ENCODE results near the gene MTARC2. TPM values are rescaled to one million over a fixed set of nuclear protein-coding genes. Genes with fewer than 3 reads are reported as not detected.

Gene MTARC2
- total RNA-seq, 1 experiment from 2014 or later: 12.2 TPM

GRCh38 chr1:220809187-220809550 lies 61.0 kb downstream of the MTARC2 start:
- Histone ChIP-seq H3K36me3 (replicated peaks; ENCODE audit: control insufficient read depth, insufficient read depth, low read length) (no peaks in the 10 kb centered on the region; the same call in none of the 2 replicates), H3K27me3 (ENCODE audit: control insufficient read depth, insufficient read depth, low read length) (no peaks in the 10 kb centered on the region; the same call in 1 of the 2 replicates), H3K4me3 (ENCODE audit: insufficient read depth, low read depth, low read length) (no peak overlapping the region)
- no peak for DNase-seq

DNA sequence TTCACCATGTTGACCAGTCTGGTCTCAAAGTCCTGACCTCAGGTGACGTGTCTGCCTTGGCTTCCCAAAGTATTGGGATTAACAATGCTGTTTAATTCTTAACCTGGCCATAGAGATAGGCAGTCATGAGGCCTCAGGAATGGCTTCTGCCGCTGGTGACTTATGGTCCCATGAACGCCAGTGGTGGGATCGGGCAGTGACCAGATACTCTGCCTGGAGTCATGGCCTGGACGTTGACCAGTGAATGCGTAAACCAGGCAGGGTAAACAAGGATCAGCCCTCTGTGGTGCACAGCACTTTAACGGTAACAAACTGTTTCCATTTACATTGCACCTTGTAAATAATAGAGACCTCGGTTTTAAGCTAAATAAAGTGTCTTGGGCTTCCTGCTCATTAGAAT lies 61.6 kb downstream of the MTARC2 start:
- Histone ChIP-seq H3K4me3 (ENCODE audit: insufficient read depth, low read depth, low read length) (no peak overlapping the region), H3K36me3 (replicated peaks; ENCODE audit: control insufficient read depth, insufficient read depth, low read length) (no peaks in the 10 kb centered on the region; the same call in none of the 2 replicates), H3K27me3 (ENCODE audit: control insufficient read depth, insufficient read depth, low read length) (no peaks in the 10 kb centered on the region; the same call in 1 of the 2 replicates)
- DNase-seq: no peak

DNA sequence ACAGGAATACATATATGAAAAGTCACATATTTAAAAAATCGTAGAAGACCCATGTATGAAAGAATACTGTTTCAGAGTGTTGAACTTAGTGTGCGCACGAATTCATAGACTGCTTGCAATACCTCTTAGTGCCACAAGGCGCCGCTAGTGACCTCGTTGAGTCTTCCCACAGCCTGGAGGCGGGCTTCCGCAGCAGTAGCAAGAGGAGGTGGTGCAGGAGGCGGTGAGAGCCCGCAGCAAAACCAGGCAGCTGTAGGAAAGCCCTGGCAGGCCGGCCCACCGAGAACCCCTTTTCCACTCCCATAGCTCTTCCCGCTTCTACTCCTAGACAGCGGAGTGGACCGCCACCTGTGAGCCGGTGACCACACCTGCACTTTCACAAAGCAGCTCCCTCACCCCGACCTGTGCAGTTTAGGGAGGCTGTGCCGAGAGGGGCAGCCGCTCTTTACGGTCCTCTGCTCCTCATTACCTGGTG lies 62.1 kb downstream of the MTARC2 start:
- H3K27me3 ChIP-seq (ENCODE audit: control insufficient read depth, insufficient read depth, low read length): no peaks in the 10 kb centered on the region; the same call in 1 of the 2 replicates
- H3K4me3 ChIP-seq (ENCODE audit: insufficient read depth, low read depth, low read length): peak overlapping the region; percentile 25
- DNase-seq: peak; percentile 84
- no peaks in the 10 kb centered on the region; the same call in none of the 2 replicates for H3K36me3 ChIP-seq (replicated peaks; ENCODE audit: control insufficient read depth, insufficient read depth, low read length)

DNA sequence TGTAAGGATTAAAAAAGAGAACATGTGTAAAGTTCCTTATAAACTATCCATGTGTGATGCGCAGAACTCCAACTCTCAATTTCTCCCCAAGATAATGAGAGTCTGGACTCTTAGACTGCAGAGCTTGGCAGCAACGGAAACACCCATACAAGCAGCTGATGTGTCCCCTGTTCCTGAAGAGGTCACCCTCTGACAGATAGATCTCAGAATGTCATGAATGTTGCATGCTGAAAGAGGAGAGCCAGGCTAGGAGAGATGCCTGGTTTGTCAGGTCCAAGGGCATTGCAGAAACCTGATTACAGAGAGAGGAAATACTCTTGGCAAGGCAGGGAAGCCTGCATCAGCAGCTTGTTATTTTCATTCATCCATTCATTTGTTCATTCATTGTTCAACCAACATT lies 62.8 kb downstream of the MTARC2 start:
- Histone ChIP-seq H3K4me3 (ENCODE audit: insufficient read depth, low read depth, low read length) (no peak overlapping the region), H3K27me3 (ENCODE audit: control insufficient read depth, insufficient read depth, low read length) (no peaks in the 10 kb centered on the region; the same call in 1 of the 2 replicates), H3K36me3 (replicated peaks; ENCODE audit: control insufficient read depth, insufficient read depth, low read length) (no peaks in the 10 kb centered on the region; the same call in none of the 2 replicates)
- DNase-seq: no peak

DNA sequence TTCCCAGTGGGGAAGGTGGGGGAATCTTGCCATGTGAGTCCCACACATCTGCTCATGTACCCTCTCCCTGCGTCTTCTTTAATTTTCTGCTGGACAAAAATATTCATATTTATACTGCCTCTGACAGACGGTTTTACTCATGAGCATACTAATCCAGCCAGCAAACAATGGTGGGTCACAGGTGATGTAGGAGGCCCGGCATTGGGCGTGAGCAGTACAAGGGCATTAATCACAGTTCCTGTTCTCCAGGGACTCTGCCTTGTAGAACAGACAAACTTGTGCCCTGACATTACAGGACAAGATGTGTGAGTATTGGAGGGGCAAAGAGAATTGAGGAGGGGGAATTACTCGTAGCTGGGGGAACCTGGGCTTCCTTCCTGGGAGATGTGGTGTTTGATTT lies 63.6 kb downstream of the MTARC2 start:
- H3K36me3 ChIP-seq (replicated peaks; ENCODE audit: control insufficient read depth, insufficient read depth, low read length): no peaks in the 10 kb centered on the region; the same call in none of the 2 replicates
- no peaks in the 10 kb centered on the region; the same call in 1 of the 2 replicates for H3K27me3 ChIP-seq (ENCODE audit: control insufficient read depth, insufficient read depth, low read length)
- H3K4me3 ChIP-seq (ENCODE audit: insufficient read depth, low read depth, low read length): no peak overlapping the region
- no peak for DNase-seq

DNA sequence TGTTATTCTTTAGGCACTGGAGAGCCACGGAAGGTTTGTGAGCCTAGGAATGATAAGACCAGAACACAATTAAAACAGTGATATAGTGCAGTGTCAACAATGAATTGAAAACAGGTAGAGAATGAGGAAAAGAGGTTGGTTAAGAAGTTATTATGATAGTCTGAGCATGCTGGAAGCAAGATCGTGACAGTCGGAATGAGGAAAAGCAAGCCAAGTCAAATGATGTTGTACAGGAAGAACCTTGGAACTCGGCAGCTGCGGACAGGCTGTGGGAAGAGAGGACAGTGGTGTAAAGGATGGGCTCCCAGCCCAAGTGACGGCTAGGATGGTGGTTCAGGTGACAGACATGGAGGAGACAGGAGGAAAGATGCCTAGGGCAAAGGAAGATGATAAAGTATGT lies 64.2 kb downstream of the MTARC2 start:
- Histone ChIP-seq H3K36me3 (replicated peaks; ENCODE audit: control insufficient read depth, insufficient read depth, low read length) (no peaks in the 10 kb centered on the region; the same call in none of the 2 replicates), H3K4me3 (ENCODE audit: insufficient read depth, low read depth, low read length) (no peak overlapping the region), H3K27me3 (ENCODE audit: control insufficient read depth, insufficient read depth, low read length) (no peaks in the 10 kb centered on the region; the same call in 1 of the 2 replicates)
- DNase-seq: no peak

DNA sequence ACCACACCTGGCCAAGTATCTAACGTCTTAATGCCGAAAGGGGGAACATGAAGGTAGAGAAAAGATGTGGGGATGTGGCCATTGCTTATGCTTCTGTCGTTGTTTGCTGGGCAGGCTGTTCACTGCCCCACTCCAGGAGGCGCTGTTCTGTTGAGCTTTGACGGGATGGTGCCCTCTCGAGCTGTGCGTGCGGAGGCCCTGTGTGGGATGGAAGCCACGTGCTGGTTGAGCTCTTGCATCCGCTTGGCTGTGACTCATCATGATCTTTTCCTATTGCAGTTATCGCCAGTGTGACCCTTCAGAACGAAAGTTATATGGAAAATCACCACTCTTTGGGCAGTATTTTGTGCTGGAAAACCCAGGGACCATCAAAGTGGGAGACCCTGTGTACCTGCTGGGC lies 64.9 kb downstream of the MTARC2 start:
- Histone ChIP-seq H3K36me3 (replicated peaks; ENCODE audit: control insufficient read depth, insufficient read depth, low read length) (no peaks in the 10 kb centered on the region; the same call in none of the 2 replicates), H3K4me3 (ENCODE audit: insufficient read depth, low read depth, low read length) (no peak overlapping the region), H3K27me3 (ENCODE audit: control insufficient read depth, insufficient read depth, low read length) (no peaks in the 10 kb centered on the region; the same call in 1 of the 2 replicates)
- peak; percentile 40 for DNase-seq

GRCh38 chr1:220815409-220815808 lies 67.3 kb downstream of the MTARC2 start:
- no peaks in the 10 kb centered on the region; the same call in 1 of the 2 replicates for H3K27me3 ChIP-seq (ENCODE audit: control insufficient read depth, insufficient read depth, low read length)
- H3K36me3 ChIP-seq (replicated peaks; ENCODE audit: control insufficient read depth, insufficient read depth, low read length): no peaks in the 10 kb centered on the region; the same call in 1 of the 2 replicates
- no peak overlapping the region for H3K4me3 ChIP-seq (ENCODE audit: insufficient read depth, low read depth, low read length)
- no peak for DNase-seq

DNA sequence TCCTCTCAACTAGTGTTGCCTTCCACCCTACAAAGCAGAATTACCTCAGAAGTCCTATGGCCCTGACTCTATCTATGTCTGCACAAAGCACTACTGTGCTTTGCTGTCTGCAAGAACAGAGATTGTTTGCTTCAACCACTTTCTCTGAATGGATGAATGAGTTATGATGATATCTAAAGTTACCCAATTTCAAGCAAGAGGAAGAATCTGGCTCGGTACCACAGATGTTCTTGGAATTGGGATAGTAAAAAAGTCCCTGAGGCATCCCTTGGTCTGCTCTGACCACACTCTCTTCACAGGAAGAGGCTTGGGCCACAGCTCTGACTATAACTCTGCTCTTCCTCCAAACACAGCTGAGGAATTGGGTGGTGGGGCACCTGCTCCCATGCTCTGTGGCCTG lies 69.8 kb downstream of the MTARC2 start:
- no peak for DNase-seq
- H3K27me3 ChIP-seq (ENCODE audit: control insufficient read depth, insufficient read depth, low read length): no peaks in the 10 kb centered on the region

DNA sequence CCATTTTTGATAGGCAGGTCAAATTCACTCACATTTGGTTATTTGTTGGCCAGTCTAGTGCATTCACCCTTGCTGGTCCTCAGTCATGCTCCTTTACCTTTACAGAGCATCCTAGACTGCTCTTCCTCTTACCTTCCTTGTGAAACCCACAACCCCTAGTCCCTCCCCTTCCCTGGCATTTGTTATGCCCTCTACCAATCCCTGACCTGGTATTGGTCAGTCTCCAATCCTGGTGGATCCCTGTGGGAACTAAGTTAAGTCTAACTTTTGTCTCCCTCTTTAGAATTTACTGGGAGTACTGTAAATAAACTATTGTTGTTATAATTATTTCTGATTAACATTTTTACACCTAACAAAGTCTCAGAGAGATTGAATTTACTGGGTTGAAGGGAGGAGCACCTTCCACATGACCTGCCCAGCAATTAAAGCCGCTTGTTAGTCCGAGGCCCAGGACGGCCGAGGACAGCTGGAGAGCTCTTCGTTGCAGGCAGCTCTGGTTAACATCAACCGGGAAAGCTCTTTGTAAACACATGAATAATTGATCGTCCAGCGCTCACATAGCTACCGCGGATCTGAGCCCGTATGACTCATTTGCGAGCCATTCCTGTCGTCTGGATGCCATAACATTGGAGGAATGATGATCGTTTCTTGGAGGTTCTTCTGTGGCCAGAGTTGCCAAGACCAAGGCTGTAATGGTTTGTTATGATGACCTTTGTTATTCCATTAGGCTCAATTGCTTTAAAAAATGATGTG lies 70.5 kb downstream of the MTARC2 start:
- no peak overlapping the region for H3K4me3 ChIP-seq (ENCODE audit: insufficient read depth, low read depth, low read length)
- no peaks in the 10 kb centered on the region for H3K27me3 ChIP-seq (ENCODE audit: control insufficient read depth, insufficient read depth, low read length)
- no peaks in the 10 kb centered on the region; the same call in 1 of the 2 replicates for H3K36me3 ChIP-seq (replicated peaks; ENCODE audit: control insufficient read depth, insufficient read depth, low read length)
- DNase-seq: peak; percentile 67

More for the DNA sequence above, 69.8 kb downstream of the MTARC2 start:
- no peak overlapping the region for H3K4me3 ChIP-seq (ENCODE audit: insufficient read depth, low read depth, low read length)
- no peaks in the 10 kb centered on the region; the same call in 1 of the 2 replicates for H3K36me3 ChIP-seq (replicated peaks; ENCODE audit: control insufficient read depth, insufficient read depth, low read length)

DNA sequence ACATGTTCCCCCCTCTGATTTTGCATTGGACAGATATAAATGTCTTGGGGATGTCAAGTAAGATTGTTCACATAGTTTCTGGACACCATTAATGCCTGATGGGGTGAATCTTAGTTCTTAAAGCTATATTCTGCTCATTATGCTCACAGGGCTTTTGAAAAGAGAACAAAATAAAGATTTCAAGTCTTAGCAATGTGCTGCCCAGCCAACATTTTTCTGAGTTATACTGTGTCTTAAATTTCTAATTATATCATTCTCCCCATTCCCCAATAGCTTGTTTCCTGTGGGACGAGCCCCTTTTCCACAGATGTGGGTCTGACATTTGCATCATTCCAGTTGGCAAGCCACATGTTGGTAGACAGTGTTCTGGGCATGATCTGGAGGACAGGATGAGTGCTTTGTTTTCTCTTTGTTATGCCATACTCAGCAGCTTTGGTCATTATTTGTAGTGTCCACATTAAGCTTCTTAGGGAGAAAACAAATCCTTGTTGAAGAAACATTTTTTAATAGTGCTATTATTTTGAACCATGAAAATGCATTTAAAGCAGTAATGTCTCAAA lies 71.4 kb downstream of the MTARC2 start:
- no peak for DNase-seq
- Histone ChIP-seq H3K36me3 (replicated peaks; ENCODE audit: control insufficient read depth, insufficient read depth, low read length) (no peaks in the 10 kb centered on the region; the same call in 1 of the 2 replicates), H3K4me3 (ENCODE audit: insufficient read depth, low read depth, low read length) (no peak overlapping the region), H3K27me3 (ENCODE audit: control insufficient read depth, insufficient read depth, low read length) (no peaks in the 10 kb centered on the region)

- DNase-seq: no peak
- no peak overlapping the region for H3K4me3 ChIP-seq (ENCODE audit: insufficient read depth, low read depth, low read length)
- no peaks in the 10 kb centered on the region for H3K36me3 ChIP-seq (replicated peaks; ENCODE audit: control insufficient read depth, insufficient read depth, low read length)
- H3K27me3 ChIP-seq (ENCODE audit: control insufficient read depth, insufficient read depth, low read length): no peaks in the 10 kb centered on the region
These were observed 76.2 kb downstream of the MTARC2 start for GRCh38 chr1:220824031-220824989.

GRCh38 chr1:220825819-220826551 lies 77.9 kb downstream of the MTARC2 start:
- H3K4me3 ChIP-seq (ENCODE audit: insufficient read depth, low read depth, low read length): no peak overlapping the region
- H3K36me3 ChIP-seq (replicated peaks; ENCODE audit: control insufficient read depth, insufficient read depth, low read length): no peaks in the 10 kb centered on the region
- H3K27me3 ChIP-seq (ENCODE audit: control insufficient read depth, insufficient read depth, low read length): no peaks in the 10 kb centered on the region
- DNase-seq: no peak

All from H7 (cell line).